BJ (cell line): ENCODE results near the gene PARP4. TPM values are rescaled to one million over a fixed set of nuclear protein-coding genes. Genes with fewer than 3 reads are reported as not detected.

ENCODE experiments used
- CTCF ChIA-PET: fragments of 350-600 bp; formaldehyde crosslinking; extraction: SDS; loops from one replicate; lab custom pipeline; 2021; ENCODE audit warnings: antibody characterized with exemption, inconsistent platforms; lab: Yijun Ruan, JAX
- POLR2A ChIA-PET: fragments of 300-600 bp; sonication (Branson Sonifier 250); formaldehyde crosslinking; extraction: SDS; loops from one replicate; lab custom pipeline; 2021; ENCODE audit warnings: antibody characterized with exemption; lab: Charles Lee
- DNase-seq: peaks from one replicate; pipeline ENCODE4 v3.0.0-alpha.2; 2011; ENCODE audit warnings: low read depth
- H3K27me3 ChIP-seq: 2 replicates; pipeline ENCODE4 v1.6.0; 2011; ENCODE audit warnings: low read length; ENCODE audit not compliant: control insufficient read depth, insufficient read depth
- H3K36me3 ChIP-seq: 2 replicates; pipeline ENCODE4 v1.5.1; 2011; ENCODE audit warnings: low read length; ENCODE audit not compliant: control insufficient read depth, insufficient read depth
- H3K4me3 ChIP-seq: 2 replicates; pipeline ENCODE4 v1.5.1; 2011; ENCODE audit warnings: low read depth, mild to moderate bottlenecking, control low read depth, low read length
- CTCF ChIP-seq: IDR thresholded peaks from 2 replicates; pipeline ENCODE4 v1.5.1; 2011; ENCODE audit warnings: low read depth, mild to moderate bottlenecking, control low read depth, inconsistent platforms, low read length, moderate library complexity; ENCODE audit not compliant: insufficient read depth
- polyA plus RNA-seq: library from polyadenylated mRNA; depleted of rRNA; stranded (reverse); fragments of >200 nt; gene quantifications from 2 replicates; pipeline ENCODE4 v1.2.3, GENCODE V29; 2011

The PARP4 gene
- polyA plus RNA-seq, 1 experiment, result 46.5 TPM

GRCh38 chr13:24463078-24463477, 49.5 kb downstream of the PARP4 start:
- ChIA-PET CTCF (no interaction called here), POLR2A (no interaction called here)

GRCh38 chr13:24460256-24460655, 52.3 kb downstream of the PARP4 start:
- Histone ChIP-seq H3K4me3 (no peak overlapping the region), H3K27me3 (no peaks in the 10 kb centered on the region), H3K36me3 (peaks cover 8% of the 10 kb centered on the region)
- CTCF ChIA-PET, result interaction anchor here (1.4 kb wide), 1 partner anchor 9 kb away, joined by 4 read pairs; no protein-coding TSS in a partner anchor
- no peak for TF ChIP-seq CTCF
- no peak for DNase-seq
- POLR2A ChIA-PET, result no interaction called here

More at GRCh38 chr13:24463078-24463477, 49.5 kb downstream of the PARP4 start:
- Histone ChIP-seq H3K27me3 (no peaks in the 10 kb centered on the region), H3K36me3 (peaks cover 8% of the 10 kb centered on the region), H3K4me3 (no peak overlapping the region)
- TF ChIP-seq CTCF, result no peak
- no peak for DNase-seq

DNA sequence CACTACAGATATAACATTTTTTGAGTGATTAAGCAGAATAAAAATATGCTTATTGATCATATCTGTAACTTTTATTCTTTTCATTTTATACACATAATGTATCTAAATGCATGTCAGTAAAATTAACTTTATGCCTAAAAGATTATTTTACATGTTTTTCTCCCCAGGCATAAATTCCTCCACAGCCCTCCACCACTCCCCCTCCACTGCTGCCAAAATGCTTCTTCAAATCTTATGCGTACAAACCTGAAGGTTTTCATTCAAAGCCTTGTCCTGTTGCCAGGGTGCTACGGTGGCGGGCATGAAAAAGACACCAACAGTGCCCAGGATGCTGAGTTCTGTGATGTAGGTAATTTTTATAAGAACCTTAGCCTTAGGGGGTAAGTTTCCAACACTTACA, 52.9 kb downstream of the PARP4 start:
- Histone ChIP-seq H3K4me3 (no peak overlapping the region), H3K27me3 (no peaks in the 10 kb centered on the region), H3K36me3 (peaks cover 12% of the 10 kb centered on the region)
- no peak for DNase-seq
- POLR2A ChIA-PET, result no interaction called here
- CTCF ChIA-PET, result interaction anchor here (1.4 kb wide), 1 partner anchor 8 kb away, joined by 4 read pairs; no protein-coding TSS in a partner anchor
- TF ChIP-seq CTCF, result no peak

GRCh38 chr13:24459234-24459633, 53.3 kb downstream of the PARP4 start:
- CTCF ChIA-PET, result no interaction called here
- Histone ChIP-seq H3K4me3 (no peak overlapping the region), H3K27me3 (no peaks in the 10 kb centered on the region), H3K36me3 (peaks cover 16% of the 10 kb centered on the region)
- POLR2A ChIA-PET, result no interaction called here
- no peak for TF ChIP-seq CTCF
- DNase-seq, result peak; percentile 22

GRCh38 chr13:24458736-24459135, 53.8 kb downstream of the PARP4 start:
- H3K27me3 ChIP-seq, result no peaks in the 10 kb centered on the region
- no peak overlapping the region for H3K4me3 ChIP-seq
- TF ChIP-seq CTCF, result no peak
- ChIA-PET POLR2A (no interaction called here), CTCF (no interaction called here)
- peaks cover 18% of the 10 kb centered on the region for H3K36me3 ChIP-seq
- DNase-seq, result no peak
